ENCODE data around the gene CARD10.

DNA sequence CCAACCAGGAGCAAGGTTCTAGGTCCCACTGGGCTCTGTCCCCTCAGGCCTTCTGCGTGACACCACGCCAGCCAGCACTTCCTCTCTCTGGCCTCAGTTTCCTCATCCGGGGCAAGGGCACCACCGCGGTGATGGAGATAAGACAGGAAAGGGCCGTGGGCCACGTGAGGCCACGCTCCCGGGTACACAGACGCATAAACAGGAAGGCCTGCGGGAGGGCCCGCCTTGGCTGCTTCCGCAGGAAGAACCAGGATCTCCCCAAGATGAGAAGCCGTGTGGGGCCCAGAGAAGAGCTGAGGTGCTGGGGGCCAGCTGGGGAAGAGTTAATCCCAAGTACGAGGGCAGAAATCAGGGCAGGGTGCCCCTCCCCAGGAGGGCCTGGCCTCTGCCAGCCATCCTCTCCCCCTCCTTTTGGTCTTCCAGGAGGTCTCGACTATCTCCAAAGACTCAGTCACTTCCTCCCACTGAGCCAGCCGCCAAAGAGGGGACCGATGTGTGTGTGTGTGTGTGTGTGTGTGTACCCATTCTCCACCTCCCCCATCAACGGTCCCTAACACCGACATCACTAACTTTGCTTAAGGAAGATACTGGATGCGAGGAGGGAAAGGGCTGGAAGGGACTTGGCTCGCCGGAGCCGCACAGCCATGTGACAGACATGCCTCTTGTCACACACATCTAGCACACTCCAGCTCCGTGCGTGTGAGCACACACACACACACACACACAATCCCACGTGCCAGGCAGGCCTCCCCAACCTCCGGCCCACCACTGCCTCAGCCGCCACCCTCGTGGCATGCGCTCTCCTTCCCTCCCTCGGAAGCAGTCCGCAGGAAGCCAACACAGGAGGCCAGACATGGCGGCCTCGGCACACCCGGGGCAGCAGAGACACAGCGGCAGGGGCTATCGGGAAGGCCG is 34.5 kb downstream of the CARD10 start:
- no peak for TF ChIP-seq EZH2 (IDR thresholded peaks at IDR 0.05; ENCODE audit: borderline replicate concordance, insufficient read depth, low read length, poor library complexity, severe bottlenecking)
- TF ChIP-seq, protein P1, sequence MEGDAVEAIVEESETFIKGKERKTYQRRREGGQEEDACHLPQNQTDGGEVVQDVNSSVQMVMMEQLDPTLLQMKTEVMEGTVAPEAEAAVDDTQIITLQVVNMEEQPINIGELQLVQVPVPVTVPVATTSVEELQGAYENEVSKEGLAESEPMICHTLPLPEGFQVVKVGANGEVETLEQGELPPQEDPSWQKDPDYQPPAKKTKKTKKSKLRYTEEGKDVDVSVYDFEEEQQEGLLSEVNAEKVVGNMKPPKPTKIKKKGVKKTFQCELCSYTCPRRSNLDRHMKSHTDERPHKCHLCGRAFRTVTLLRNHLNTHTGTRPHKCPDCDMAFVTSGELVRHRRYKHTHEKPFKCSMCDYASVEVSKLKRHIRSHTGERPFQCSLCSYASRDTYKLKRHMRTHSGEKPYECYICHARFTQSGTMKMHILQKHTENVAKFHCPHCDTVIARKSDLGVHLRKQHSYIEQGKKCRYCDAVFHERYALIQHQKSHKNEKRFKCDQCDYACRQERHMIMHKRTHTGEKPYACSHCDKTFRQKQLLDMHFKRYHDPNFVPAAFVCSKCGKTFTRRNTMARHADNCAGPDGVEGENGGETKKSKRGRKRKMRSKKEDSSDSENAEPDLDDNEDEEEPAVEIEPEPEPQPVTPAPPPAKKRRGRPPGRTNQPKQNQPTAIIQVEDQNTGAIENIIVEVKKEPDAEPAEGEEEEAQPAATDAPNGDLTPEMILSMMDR (IDR thresholded peaks at IDR 0.05; ENCODE audit: poor library complexity, severe bottlenecking): no peak
- TF ChIP-seq POLR2AphosphoS5 (IDR thresholded peaks at IDR 0.05): no peak
